Mucosa of descending colon (tissue), 3 donors: ENCODE results near the gene FBXW11. TPM values are rescaled to one million over a fixed set of nuclear protein-coding genes. Genes with fewer than 3 reads are reported as not detected.

Source experiments
- ATAC-seq: fragments of 200-7000 bp; cut with Tn5 transposase; one replicate; pipeline ENCODE4 v1.9.1; 2020; ENCODE audit warnings: mild to moderate bottlenecking, moderate library complexity
- DNase-seq, 3 donors: peaks; one replicate each; pipeline ENCODE4 v3.0.0-alpha.2; 2020
- H3K36me3 ChIP-seq: fragments of 200-600 bp; one replicate; pipeline ENCODE4 v1.8.0; 2021; ENCODE audit warnings: low read depth, mild to moderate bottlenecking
- H3K4me1 ChIP-seq: fragments of 200-600 bp; one replicate; pipeline ENCODE4 v1.8.0; 2021; ENCODE audit warnings: low read depth, mild to moderate bottlenecking
- H3K4me3 ChIP-seq: fragments of 200-600 bp; one replicate; pipeline ENCODE4 v1.8.0; 2021; ENCODE audit warnings: mild to moderate bottlenecking
- H3K9me3 ChIP-seq: fragments of 200-600 bp; one replicate; pipeline ENCODE4 v1.8.0; 2021; ENCODE audit warnings: mild to moderate bottlenecking
- CTCF ChIP-seq: fragments of 200-600 bp; IDR thresholded peaks from one replicate; pipeline ENCODE4 v1.8.0; 2022; ENCODE audit warnings: antibody characterized with exemption, mild to moderate bottlenecking
- intact Hi-C, 2 donors: fragments of 100-400 bp; cut with DNase I in 1 of 2; cut with micrococcal nuclease in 1 of 2; formaldehyde crosslinking; loops; one replicate each; pipeline versions ENCODE4 v1.11.0 to v1.11.1; 2022; cut with DNase I, micrococcal nuclease
- total RNA-seq, 3 donors: library from RNA; stranded (reverse); fragmentation: NEBNext Ultra II Directional in 2 of 3; extraction: Animal tissue kit (Norgen Biotek cat#: 25700) in 2 of 3; gene quantifications; one replicate each; pipeline versions ENCODE4 v1.2.1 to v1.2.4, GENCODE V29; 2021 to 2023
- donor health status: DM: no; HTN: no; CAD: no; lungs with moderate emphysema.
- donor health status: DM: no; HTN: no; CAD: no.
- donor health status: DM: no; HTN: yes; CAD: no.

The FBXW11 gene
- total RNA-seq, 3 donors from 2014 or later: 37.2 to 50.2 (median 39.5) TPM

GRCh38 chr5:171855798-171856763, 150.4 kb downstream of the FBXW11 start:
- peak; percentile 86 for ATAC-seq
- TF ChIP-seq CTCF: no peak
- no peaks in the 10 kb centered on the region for H3K36me3 ChIP-seq
- no peaks in the 10 kb centered on the region for H3K4me1 ChIP-seq
- DNase-seq: peak; percentile 38 to 69 (median 65)
- H3K9me3 ChIP-seq: no peaks in the 10 kb centered on the region
- intact Hi-C loops: no loop called here
- H3K4me3 ChIP-seq: no peak overlapping the region

GRCh38 chr5:171855265-171855664, 151.2 kb downstream of the FBXW11 start:
- Histone ChIP-seq H3K4me1 (no peaks in the 10 kb centered on the region), H3K9me3 (no peaks in the 10 kb centered on the region), H3K36me3 (no peaks in the 10 kb centered on the region), H3K4me3 (no peak overlapping the region)
- ATAC-seq (no peak), DNase-seq (no peak)
- intact Hi-C loops: no loop called here
- TF ChIP-seq CTCF: no peak

- H3K9me3 ChIP-seq: no peaks in the 10 kb centered on the region
- DNase-seq: no peak
- no peak for ATAC-seq
- no peak for TF ChIP-seq CTCF
- H3K4me3 ChIP-seq: no peak overlapping the region
- H3K36me3 ChIP-seq: no peaks in the 10 kb centered on the region
- intact Hi-C loops: no loop called here
- H3K4me1 ChIP-seq: no peaks in the 10 kb centered on the region
Observed at GRCh38 chr5:171852255-171852681, 154.2 kb downstream of the FBXW11 start.

- H3K36me3 ChIP-seq: no peaks in the 10 kb centered on the region
- intact Hi-C loops: no loop called here
Observed at GRCh38 chr5:171851251-171851650, 155.2 kb downstream of the FBXW11 start.

GRCh38 chr5:171850324-171850947, 156.0 kb downstream of the FBXW11 start:
- TF ChIP-seq CTCF: no peak
- Histone ChIP-seq H3K4me1 (no peaks in the 10 kb centered on the region), H3K36me3 (no peaks in the 10 kb centered on the region), H3K4me3 (no peak overlapping the region), H3K9me3 (no peaks in the 10 kb centered on the region)
- ATAC-seq (no peak), DNase-seq (no peak)
- intact Hi-C loops: no loop called here

More at GRCh38 chr5:171851251-171851650, 155.2 kb downstream of the FBXW11 start:
- no peaks in the 10 kb centered on the region for H3K9me3 ChIP-seq
- DNase-seq (no peak), ATAC-seq (no peak)
- no peaks in the 10 kb centered on the region for H3K4me1 ChIP-seq
- no peak for TF ChIP-seq CTCF
- H3K4me3 ChIP-seq: no peak overlapping the region
